ENCODE results near the gene RASA4B.
"Not testable (repeated sequence)": the region's sequence is repeated elsewhere in the genome, so short reads cannot be mapped to it uniquely, and the experiment has no call there.

The RASA4B gene

DNA sequence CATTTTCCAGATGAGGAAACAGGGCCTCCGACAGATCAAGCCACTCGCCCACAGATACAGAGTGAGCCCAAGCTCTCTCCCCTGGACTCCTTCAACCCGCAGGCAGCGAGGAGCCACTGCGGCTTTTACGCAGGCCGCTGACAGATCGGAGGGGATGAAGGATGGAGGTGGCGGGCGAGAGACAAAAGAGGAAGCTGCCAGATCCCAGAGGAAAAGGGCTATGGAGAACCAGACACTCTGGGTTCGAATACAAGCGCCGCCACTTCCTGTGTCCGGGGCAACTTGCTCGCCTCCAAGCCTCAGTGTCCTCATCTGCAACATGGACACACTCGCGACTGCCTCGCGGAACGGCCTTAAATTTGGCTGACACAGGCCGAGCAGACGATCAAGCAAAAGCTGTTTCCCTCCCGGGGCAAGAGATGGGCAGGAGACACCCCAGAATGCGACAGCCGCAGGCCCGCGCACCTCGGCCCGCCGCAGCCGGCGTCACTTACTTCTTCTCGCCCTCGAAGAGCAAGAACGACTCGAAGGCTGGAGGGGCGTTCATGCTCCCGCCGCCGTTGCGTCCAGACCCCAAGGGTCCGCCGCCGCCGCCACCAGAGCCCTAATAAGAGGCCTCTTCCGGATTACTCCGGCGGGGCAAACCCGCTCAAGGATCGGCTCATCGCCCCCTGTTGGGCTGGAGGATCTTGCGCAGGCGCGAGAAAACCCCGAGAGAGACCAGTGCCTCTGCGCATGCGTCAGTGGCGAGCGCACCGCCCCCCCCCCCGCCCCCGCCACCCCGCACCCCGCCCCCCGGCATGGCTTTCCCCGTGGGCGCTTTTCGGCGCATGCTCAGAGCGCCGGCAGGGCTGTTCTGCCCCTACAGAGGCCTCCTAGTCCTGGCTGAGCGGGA, 39.0 kb downstream of the RASA4B start, which contains the start of gene POLR2J:
Gene POLR2J, minus strand, starts transcription at position 609 of the 895 bp plus-strand sequence. Its CDS starts 62 bp downstream, at position 547.
- H3K4me1 ChIP-seq (ENCODE audit: control insufficient read depth in 1 of 2, insufficient read depth in 1 of 2, low read depth in 1 of 2, low read length in 1 of 2); H3K9me3 ChIP-seq; H3K27me3 ChIP-seq: not testable (repeated sequence)
- H3K36me3 ChIP-seq: peaks cover 16% of the 10 kb centered on the region
- peak within 1 kb of the TSS; percentile 43 to 59 for H3K4me3 ChIP-seq (ENCODE audit: low read depth in 1 of 2, low read length in 1 of 2)
- H3K27ac ChIP-seq: peak within 1 kb of the TSS; percentile 58
- TF ChIP-seq, protein P1, sequence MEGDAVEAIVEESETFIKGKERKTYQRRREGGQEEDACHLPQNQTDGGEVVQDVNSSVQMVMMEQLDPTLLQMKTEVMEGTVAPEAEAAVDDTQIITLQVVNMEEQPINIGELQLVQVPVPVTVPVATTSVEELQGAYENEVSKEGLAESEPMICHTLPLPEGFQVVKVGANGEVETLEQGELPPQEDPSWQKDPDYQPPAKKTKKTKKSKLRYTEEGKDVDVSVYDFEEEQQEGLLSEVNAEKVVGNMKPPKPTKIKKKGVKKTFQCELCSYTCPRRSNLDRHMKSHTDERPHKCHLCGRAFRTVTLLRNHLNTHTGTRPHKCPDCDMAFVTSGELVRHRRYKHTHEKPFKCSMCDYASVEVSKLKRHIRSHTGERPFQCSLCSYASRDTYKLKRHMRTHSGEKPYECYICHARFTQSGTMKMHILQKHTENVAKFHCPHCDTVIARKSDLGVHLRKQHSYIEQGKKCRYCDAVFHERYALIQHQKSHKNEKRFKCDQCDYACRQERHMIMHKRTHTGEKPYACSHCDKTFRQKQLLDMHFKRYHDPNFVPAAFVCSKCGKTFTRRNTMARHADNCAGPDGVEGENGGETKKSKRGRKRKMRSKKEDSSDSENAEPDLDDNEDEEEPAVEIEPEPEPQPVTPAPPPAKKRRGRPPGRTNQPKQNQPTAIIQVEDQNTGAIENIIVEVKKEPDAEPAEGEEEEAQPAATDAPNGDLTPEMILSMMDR (IDR thresholded peaks at IDR 0.05): peak; percentile 73

DNA sequence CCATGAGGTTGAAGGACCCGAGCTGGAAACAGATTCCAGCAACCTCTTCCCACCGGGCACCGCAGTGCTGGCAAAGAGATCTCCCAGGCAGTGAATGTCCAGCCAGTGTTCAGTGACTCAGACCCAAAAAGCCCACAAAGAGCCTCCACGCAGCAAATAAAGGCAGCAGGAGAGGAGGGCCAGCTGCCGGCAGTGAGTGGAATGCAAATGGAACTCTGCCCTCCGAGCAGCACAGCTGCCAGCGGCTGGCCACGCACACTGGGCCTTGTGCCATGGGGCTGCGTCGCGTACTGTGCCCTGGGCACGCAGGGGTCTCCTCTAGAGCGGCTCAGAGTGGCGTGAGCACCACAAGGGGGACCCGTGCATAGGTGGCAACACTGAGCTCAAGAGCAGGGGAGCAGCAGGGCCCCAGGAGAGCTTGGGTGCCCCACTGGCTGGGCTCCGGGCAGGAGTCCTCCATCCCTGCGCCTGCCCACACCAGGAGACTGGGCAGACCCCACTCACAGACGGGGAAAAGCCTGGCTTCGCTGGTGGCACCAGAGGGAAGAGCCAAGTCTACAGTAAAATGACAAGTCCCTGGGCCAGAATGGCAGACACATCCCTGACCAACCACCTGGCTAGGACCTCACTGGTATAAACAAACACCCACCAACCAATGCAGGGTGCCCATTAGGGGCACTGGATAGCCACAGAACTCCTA, 42.7 kb downstream of the RASA4B start:
- H3K27ac ChIP-seq; H3K27me3 ChIP-seq; H3K4me1 ChIP-seq (ENCODE audit: control insufficient read depth in 1 of 2, insufficient read depth in 1 of 2, low read depth in 1 of 2, low read length in 1 of 2); H3K4me3 ChIP-seq (ENCODE audit: low read depth in 1 of 2, low read length in 1 of 2); H3K9me3 ChIP-seq: not testable (repeated sequence)
- peaks cover 53% of the 10 kb centered on the region for H3K36me3 ChIP-seq

DNA sequence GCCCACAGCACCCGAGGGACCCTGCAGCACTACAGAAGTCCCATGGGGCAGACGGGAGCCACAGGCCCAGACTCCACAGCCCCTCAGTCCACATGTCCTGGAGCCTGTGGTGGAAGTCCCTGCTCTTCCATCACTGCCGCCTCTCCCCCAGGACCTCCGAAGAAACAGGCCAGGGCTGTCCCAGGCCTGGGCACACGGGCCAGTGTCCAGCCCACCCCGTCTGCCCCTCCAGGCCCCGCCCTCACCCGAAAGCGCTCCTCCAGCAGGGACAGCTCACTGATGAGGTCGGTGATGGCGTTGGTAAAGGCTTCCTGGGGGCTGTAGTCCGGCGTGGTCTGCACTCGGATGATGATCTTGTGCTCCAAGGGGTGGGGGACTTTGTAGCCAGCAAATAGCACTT, 43.5 kb downstream of the RASA4B start:
- not testable (repeated sequence) for H3K9me3 ChIP-seq; H3K27me3 ChIP-seq; H3K27ac ChIP-seq; H3K4me3 ChIP-seq (ENCODE audit: low read depth in 1 of 2, low read length in 1 of 2); H3K4me1 ChIP-seq (ENCODE audit: control insufficient read depth in 1 of 2, insufficient read depth in 1 of 2, low read depth in 1 of 2, low read length in 1 of 2)
- peaks cover 61% of the 10 kb centered on the region for H3K36me3 ChIP-seq

DNA sequence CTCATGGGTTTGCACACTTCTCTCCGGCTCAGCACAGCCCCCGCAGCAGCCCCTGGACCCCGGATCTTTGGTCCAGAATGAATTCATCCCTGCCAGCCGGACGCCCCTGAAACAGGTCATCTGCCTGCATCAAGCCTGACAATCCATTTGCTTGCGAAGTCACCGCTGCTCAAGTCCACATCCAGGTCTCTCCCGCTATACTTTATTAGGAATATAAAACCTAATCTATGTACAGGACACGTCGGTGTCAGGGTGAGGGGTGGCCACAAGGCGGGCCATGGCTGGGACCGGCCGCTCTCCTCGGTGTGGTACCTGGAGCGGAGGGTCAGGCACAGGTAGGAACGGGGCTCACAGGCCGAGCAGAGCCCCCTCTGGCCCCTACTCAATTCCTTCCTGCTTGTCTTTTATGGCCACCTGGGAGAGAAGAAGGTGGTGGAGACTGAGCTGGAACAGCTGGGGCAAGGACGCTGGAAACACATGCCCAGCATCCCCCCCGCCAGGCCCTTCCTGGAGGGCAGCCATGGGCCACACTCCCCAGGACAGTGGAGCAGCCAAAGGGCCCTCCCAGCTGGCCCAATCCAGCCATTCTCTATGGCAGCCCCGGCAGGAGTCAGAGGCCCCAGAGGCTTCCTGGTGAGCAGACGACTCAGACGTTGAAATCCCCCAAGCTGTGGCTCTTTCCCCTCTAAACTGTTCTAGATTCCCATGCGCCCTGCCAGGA, 44.1 kb downstream of the RASA4B start:
- Histone ChIP-seq H3K4me3 (ENCODE audit: low read depth in 1 of 2, low read length in 1 of 2) (no peak overlapping the region), H3K27me3 (no peaks in the 10 kb centered on the region), H3K9me3 (no peaks in the 10 kb centered on the region), H3K4me1 (ENCODE audit: control insufficient read depth in 1 of 2, insufficient read depth in 1 of 2, low read depth in 1 of 2, low read length in 1 of 2) (no peaks in the 10 kb centered on the region), H3K36me3 (peaks cover 68% of the 10 kb centered on the region), H3K27ac (no peak overlapping the region)
- TF ChIP-seq, protein P1 (IDR thresholded peaks at IDR 0.05): no peak

DNA sequence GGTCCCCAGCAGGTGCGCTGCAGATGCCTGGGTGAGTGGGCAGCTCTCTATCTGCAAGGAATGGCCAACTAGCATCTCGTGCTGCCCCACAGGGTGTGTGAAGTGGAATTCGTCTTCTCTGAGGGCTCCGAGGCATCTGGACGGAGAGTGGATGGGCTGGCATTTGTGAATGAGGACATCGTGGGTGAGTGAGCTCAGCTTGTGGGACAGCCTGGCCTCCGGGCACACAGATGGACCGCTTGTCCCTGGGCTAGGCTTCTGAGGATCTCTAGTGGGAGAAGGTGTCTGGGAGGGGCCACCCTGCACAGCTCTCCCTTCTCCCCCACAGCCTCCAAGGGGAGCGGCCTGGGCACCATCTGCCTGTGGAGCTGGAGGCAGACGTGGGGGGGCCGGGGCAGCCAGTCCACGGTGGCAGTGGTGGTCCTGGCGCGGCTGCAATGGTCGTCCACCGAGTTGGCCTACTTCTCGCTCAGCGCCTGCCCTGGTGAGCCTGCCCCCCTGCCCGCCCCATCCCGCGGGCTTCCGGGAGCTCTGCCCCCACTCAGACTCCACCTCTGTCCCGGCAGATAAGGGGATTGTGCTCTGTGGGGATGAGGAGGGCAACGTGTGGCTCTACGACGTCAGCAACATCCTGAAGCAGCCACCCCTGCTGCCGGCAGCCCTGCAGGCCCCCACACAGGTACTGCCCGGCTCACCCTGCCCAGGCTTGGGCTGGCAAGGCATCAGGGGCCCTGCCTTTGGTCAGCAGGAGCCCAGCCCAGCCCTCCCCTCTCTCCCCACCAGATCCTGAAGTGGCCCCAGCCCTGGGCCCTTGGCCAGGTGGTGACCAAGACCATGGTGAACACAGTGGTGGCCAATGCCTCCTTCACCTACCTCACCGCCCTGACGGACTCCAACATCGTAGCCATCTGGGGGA, 45.2 kb downstream of the RASA4B start:
- Histone ChIP-seq H3K4me1 (ENCODE audit: control insufficient read depth in 1 of 2, insufficient read depth in 1 of 2, low read depth in 1 of 2, low read length in 1 of 2) (no peaks in the 10 kb centered on the region), H3K36me3 (peaks cover 78% of the 10 kb centered on the region), H3K27ac (no peak overlapping the region), H3K4me3 (ENCODE audit: low read depth in 1 of 2, low read length in 1 of 2) (no peak overlapping the region), H3K9me3 (no peaks in the 10 kb centered on the region), H3K27me3 (no peaks in the 10 kb centered on the region)
- TF ChIP-seq, protein P1 (IDR thresholded peaks at IDR 0.05): no peak

DNA sequence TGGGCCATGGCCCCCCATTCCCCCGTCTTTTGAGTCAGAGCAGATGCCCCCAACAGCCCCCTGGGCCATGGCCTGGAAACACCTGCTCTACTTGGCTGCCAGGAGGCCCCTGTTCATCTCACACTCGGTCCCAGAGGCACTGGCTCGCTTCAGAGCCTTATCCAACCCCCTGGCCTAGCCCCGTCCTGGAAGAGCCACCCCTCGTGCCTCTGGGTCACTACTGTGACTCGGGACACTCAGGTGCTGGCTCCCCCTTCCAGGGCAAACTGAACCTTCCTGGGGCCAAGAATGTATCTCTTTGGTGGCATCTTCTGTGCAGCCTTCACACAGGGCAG, 45.8 kb downstream of the RASA4B start:
- Histone ChIP-seq H3K9me3 (no peaks in the 10 kb centered on the region), H3K36me3 (peaks cover 81% of the 10 kb centered on the region), H3K4me1 (ENCODE audit: control insufficient read depth in 1 of 2, insufficient read depth in 1 of 2, low read depth in 1 of 2, low read length in 1 of 2) (no peaks in the 10 kb centered on the region), H3K27ac (no peak overlapping the region), H3K4me3 (ENCODE audit: low read depth in 1 of 2, low read length in 1 of 2) (no peak overlapping the region), H3K27me3 (no peaks in the 10 kb centered on the region)
- TF ChIP-seq, protein P1 (IDR thresholded peaks at IDR 0.05): no peak
